IMR-90 (cell line): Measurements from ENCODE around the gene DCST2. TPM values are rescaled to one million over a fixed set of nuclear protein-coding genes. Genes with fewer than 3 reads are reported as not detected.

Experiments used
- ATAC-seq: fragments of 200-7000 bp; cut with Tn5 transposase; 2 replicates; pipeline ENCODE4 v1.9.1; 2020; ENCODE audit warnings: low read depth, mild to moderate bottlenecking, moderate library complexity
- BruUV-seq: library from RNA; stranded (reverse); fragments of 400-500 nt; replicated peaks from 2 replicates; lab custom pipeline; 2021; lab: Mats Ljungman, UMichigan
- CTCF ChIA-PET: fragments of 300-600 bp; formaldehyde crosslinking; extraction: SDS; loops from one replicate; lab custom pipeline; 2021; ENCODE audit warnings: antibody characterized with exemption; lab: Yijun Ruan, JAX
- POLR2A ChIA-PET: fragments of 300-600 bp; sonication (Branson Sonifier 250); formaldehyde crosslinking; loops from one replicate; lab custom pipeline; 2022; ENCODE audit warnings: antibody characterized with exemption; ENCODE audit not compliant: unreplicated experiment; lab: Charles Lee
- DNase-seq: peaks from one replicate; pipeline ENCODE4 v3.0.0; 2013
- H2AFZ ChIP-seq: replicated peaks from 2 replicates; pipeline ENCODE3; 2013; ENCODE audit warnings: low read length, mild to moderate bottlenecking; ENCODE audit not compliant: poor library complexity
- H2AK5ac ChIP-seq: 2 replicates; pipeline ENCODE4 v1.6.1; 2013; ENCODE audit warnings: low read depth, low read length, inconsistent platforms
- H2AK9ac ChIP-seq: replicated peaks from 2 replicates; pipeline ENCODE3; 2013; ENCODE audit warnings: mild to moderate bottlenecking, low read depth, low read length, moderate library complexity; ENCODE audit not compliant: poor library complexity
- H2BK120ac ChIP-seq: 2 replicates; pipeline ENCODE4 v1.6.1; 2013; ENCODE audit warnings: low read depth, low read length, inconsistent platforms
- H2BK15ac ChIP-seq: 3 replicates; pipeline ENCODE4 v1.6.1; 2013; ENCODE audit warnings: low read depth, low read length, inconsistent platforms
- H2BK20ac ChIP-seq: 2 replicates; pipeline ENCODE4 v1.6.1; 2013; ENCODE audit warnings: low read depth, mild to moderate bottlenecking, inconsistent platforms, low read length, moderate library complexity
- H2BK5ac ChIP-seq: 2 replicates; pipeline ENCODE4 v1.6.1; 2013; ENCODE audit warnings: mild to moderate bottlenecking, low read depth, low read length, inconsistent platforms; ENCODE audit not compliant: poor library complexity, severe bottlenecking
- H3K14ac ChIP-seq: replicated peaks from 2 replicates; pipeline ENCODE4 v1.6.1; 2013; ENCODE audit warnings: low read depth, low read length, inconsistent platforms
- H3K18ac ChIP-seq: 2 replicates; pipeline ENCODE4 v1.6.1; 2013; ENCODE audit warnings: low read depth, low read length, control low read depth
- H3K23ac ChIP-seq: 2 replicates; pipeline ENCODE4 v1.6.1; 2013; ENCODE audit warnings: low read depth, low read length, inconsistent platforms
- H3K27ac ChIP-seq: 2 replicates; pipeline ENCODE4 v1.5.1; 2013; ENCODE audit warnings: mild to moderate bottlenecking, control low read depth, low read length; ENCODE audit not compliant: insufficient read depth
- H3K27me3 ChIP-seq: 2 replicates; pipeline ENCODE4 v1.6.1; 2013; ENCODE audit warnings: low read length; ENCODE audit not compliant: control insufficient read depth, insufficient read depth
- H3K36me3 ChIP-seq: 2 replicates; pipeline ENCODE4 v1.6.1; 2013; ENCODE audit warnings: low read length, mixed read lengths; ENCODE audit not compliant: control insufficient read depth, insufficient read depth
- H3K4ac ChIP-seq: 2 replicates; pipeline ENCODE4 v1.6.1; 2013; ENCODE audit warnings: low read depth, low read length, inconsistent platforms
- H3K4me1 ChIP-seq: 2 replicates; pipeline ENCODE4 v1.6.1; 2013; ENCODE audit warnings: low read length, mixed read lengths; ENCODE audit not compliant: control insufficient read depth, insufficient read depth
- H3K4me2 ChIP-seq: 2 replicates; pipeline ENCODE4 v1.6.1; 2013; ENCODE audit warnings: low read depth, mild to moderate bottlenecking, control low read depth, low read length, moderate library complexity
- H3K4me3 ChIP-seq: 2 replicates; pipeline ENCODE4 v1.5.1; 2013; ENCODE audit warnings: low read depth, mild to moderate bottlenecking, control low read depth, low read length, moderate library complexity; ENCODE audit not compliant: insufficient read depth
- H3K56ac ChIP-seq: 2 replicates; pipeline ENCODE4 v1.6.1; 2013; ENCODE audit warnings: low read length, inconsistent platforms; ENCODE audit not compliant: insufficient read depth; ENCODE audit errors: extremely low read depth
- H3K79me1 ChIP-seq, 2 experiments: 2 replicates each; pipeline ENCODE4 v1.6.1; 2013; ENCODE audit warnings: low read length in 2 of 2, inconsistent platforms in 1 of 2, low read depth in 1 of 2
- H3K9ac ChIP-seq: 2 replicates; pipeline ENCODE4 v1.6.1; 2013; ENCODE audit warnings: low read depth, low read length, control low read depth
- H3K9me1 ChIP-seq: 2 replicates; pipeline ENCODE4 v1.6.1; 2013; ENCODE audit warnings: low read length, inconsistent platforms; ENCODE audit not compliant: insufficient read depth
- H3K9me3 ChIP-seq: 2 replicates; pipeline ENCODE4 v1.6.1; 2013; ENCODE audit warnings: low read length; ENCODE audit not compliant: control insufficient read depth, insufficient read depth
- H4K20me1 ChIP-seq: 2 replicates; pipeline ENCODE4 v1.6.1; 2013; ENCODE audit warnings: low read length, inconsistent platforms; ENCODE audit not compliant: insufficient read depth
- H4K5ac ChIP-seq: 2 replicates; pipeline ENCODE4 v1.6.1; 2013; ENCODE audit warnings: mild to moderate bottlenecking, low read depth, low read length, control low read depth
- H4K8ac ChIP-seq, 2 experiments: 2 replicates each; pipeline ENCODE4 v1.6.1; 2013; ENCODE audit warnings: low read depth in 2 of 2, low read length in 2 of 2, control low read depth in 1 of 2, inconsistent platforms in 1 of 2
- H4K91ac ChIP-seq: 2 replicates; pipeline ENCODE4 v1.6.1; 2013; ENCODE audit warnings: low read depth, low read length, inconsistent platforms; ENCODE audit not compliant: insufficient read depth
- BHLHE40 ChIP-seq: fragments of 150-350 bp; IDR thresholded peaks from 2 replicates; pipeline ENCODE4 v1.6.1; 2016; ENCODE audit warnings: mild to moderate bottlenecking, low read depth, low read length
- CHD1 ChIP-seq: IDR thresholded peaks from 2 replicates; pipeline ENCODE4 v1.6.1; 2012; ENCODE audit warnings: low read depth, low read length, improper control_type of control experiment
- FOS ChIP-seq: fragments of 150-350 bp; IDR thresholded peaks from 2 replicates; pipeline ENCODE4 v1.6.1; 2016; ENCODE audit warnings: low read depth, low read length
- MAZ ChIP-seq: IDR thresholded peaks from 2 replicates; pipeline ENCODE4 v1.6.1; 2012; ENCODE audit warnings: low read depth, mild to moderate bottlenecking, low read length, improper control_type of control experiment, moderate library complexity, borderline replicate concordance
- NFE2L2 ChIP-seq: fragments of 150-350 bp; IDR thresholded peaks from 2 replicates; pipeline ENCODE4 v1.6.1; 2016; ENCODE audit warnings: low read depth, mild to moderate bottlenecking, low read length
- POLR2A ChIP-seq: IDR thresholded peaks from 2 replicates; pipeline ENCODE4 v1.6.1; 2012; ENCODE audit warnings: mild to moderate bottlenecking, low read depth, low read length
- RAD21 ChIP-seq: IDR thresholded peaks from 2 replicates; pipeline ENCODE4 v1.6.1; 2012; ENCODE audit warnings: low read length, improper control_type of control experiment
- WGBS, 2 experiments: methylation state at CpG; one replicate each; pipeline versions ENCODE4 v1.1.5 to v1.1.7; 2013; ENCODE audit warnings: missing lambda C conversion rate in 2 of 2; ENCODE audit not compliant: insufficient read length in 1 of 2; ENCODE audit errors: extremely low coverage in 2 of 2; 5-methylcytosine and 5-hydroxymethylcytosine counted together
- dilution Hi-C: fragments of 300-500 bp; cut with HindIII; formaldehyde crosslinking; loops from one replicate; pipeline ENCODE4 v1.14.3; 2018; ENCODE audit warnings: low sequenced_read_pairs; ENCODE audit not compliant: unreplicated experiment
- in situ Hi-C: fragments of 300-500 bp; cut with MboI; formaldehyde crosslinking; loops from 3 replicates; pipeline ENCODE4 v1.14.3; 2019; ENCODE audit warnings: low sequenced_read_pairs, inconsistent platforms, mixed read lengths
- intact Hi-C: fragments of 100-400 bp; cut with micrococcal nuclease; formaldehyde crosslinking; loops from 2 replicates; pipeline ENCODE4 v1.10.0; 2022
- polyA plus RNA-seq, 3 experiments: library from polyadenylated mRNA; depleted of rRNA; stranded (reverse); fragments of >200 nt; gene quantifications; 2 replicates each; pipeline ENCODE4 v1.2.3, GENCODE V29; 2012; ENCODE audit warnings: low replicate concordance in 1 of 3
- total RNA-seq: library from RNA; depleted of rRNA; stranded (reverse); fragments of >200 nt; gene quantifications from 2 replicates; pipeline ENCODE4 v1.2.3, GENCODE V29; 2012
- TF ChIP-seq, protein P1 (sequence below): conservative IDR thresholded peaks from 2 replicates; pipeline ENCODE4 v1.5.1; 2012; ENCODE audit warnings: mild to moderate bottlenecking, low read depth, low read length, improper control_type of control experiment
- TF ChIP-seq, protein P2 (sequence below): fragments of 150-350 bp; IDR thresholded peaks from 2 replicates; pipeline ENCODE4 v1.6.1; 2016; ENCODE audit warnings: low read depth, mild to moderate bottlenecking, low read length, moderate library complexity, borderline replicate concordance

Gene DCST2
- total and polyA plus RNA-seq, 2 of the 4 experiments (the other 2 are of a cell fraction): 0.14 TPM; not detected in 1

DNA sequence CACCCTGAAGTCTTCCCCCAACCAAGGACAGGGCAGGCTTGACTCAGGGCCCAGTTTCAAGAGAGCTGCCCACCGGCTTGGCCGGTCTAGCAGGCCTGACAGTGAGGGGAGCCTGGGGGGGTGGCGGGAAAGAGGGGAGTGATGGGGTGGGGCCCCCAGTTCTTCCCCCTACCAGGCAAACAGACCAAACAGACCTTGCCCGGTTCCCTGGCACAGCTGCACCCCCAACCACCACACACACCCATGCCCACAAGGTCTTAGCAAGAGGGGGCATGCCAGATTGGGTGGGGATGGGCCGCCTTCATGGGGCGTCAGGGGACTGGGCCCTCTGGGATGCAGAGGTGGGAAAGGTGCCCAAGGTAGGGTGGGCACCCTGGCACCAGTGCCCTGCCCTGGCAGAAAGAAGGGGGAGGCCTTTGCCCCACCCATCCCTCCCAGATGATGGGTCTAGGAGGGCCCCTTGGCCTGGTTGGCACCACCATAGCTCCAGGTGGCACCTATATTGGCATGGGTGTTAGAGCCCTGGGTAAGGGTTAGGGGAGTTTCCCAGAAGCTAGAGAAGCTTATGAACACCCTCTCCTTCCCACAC lies 22.1 kb downstream of the DCST2 start:
- ATAC-seq: no peak
- H3K27ac ChIP-seq: no peak overlapping the region
- H3K23ac ChIP-seq: no peak overlapping the region
- no peak overlapping the region for H3K56ac ChIP-seq
- no peak overlapping the region for H2BK20ac ChIP-seq
- no peak for TF ChIP-seq CHD1
- no peak for TF ChIP-seq POLR2A
- TF ChIP-seq, protein P1, sequence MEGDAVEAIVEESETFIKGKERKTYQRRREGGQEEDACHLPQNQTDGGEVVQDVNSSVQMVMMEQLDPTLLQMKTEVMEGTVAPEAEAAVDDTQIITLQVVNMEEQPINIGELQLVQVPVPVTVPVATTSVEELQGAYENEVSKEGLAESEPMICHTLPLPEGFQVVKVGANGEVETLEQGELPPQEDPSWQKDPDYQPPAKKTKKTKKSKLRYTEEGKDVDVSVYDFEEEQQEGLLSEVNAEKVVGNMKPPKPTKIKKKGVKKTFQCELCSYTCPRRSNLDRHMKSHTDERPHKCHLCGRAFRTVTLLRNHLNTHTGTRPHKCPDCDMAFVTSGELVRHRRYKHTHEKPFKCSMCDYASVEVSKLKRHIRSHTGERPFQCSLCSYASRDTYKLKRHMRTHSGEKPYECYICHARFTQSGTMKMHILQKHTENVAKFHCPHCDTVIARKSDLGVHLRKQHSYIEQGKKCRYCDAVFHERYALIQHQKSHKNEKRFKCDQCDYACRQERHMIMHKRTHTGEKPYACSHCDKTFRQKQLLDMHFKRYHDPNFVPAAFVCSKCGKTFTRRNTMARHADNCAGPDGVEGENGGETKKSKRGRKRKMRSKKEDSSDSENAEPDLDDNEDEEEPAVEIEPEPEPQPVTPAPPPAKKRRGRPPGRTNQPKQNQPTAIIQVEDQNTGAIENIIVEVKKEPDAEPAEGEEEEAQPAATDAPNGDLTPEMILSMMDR: no peak
- no peak for TF ChIP-seq BHLHE40
- no peak for TF ChIP-seq FOS
- TF ChIP-seq NFE2L2: no peak
- no peak for TF ChIP-seq RAD21
- no peak for TF ChIP-seq MAZ
- TF ChIP-seq, protein P2, sequence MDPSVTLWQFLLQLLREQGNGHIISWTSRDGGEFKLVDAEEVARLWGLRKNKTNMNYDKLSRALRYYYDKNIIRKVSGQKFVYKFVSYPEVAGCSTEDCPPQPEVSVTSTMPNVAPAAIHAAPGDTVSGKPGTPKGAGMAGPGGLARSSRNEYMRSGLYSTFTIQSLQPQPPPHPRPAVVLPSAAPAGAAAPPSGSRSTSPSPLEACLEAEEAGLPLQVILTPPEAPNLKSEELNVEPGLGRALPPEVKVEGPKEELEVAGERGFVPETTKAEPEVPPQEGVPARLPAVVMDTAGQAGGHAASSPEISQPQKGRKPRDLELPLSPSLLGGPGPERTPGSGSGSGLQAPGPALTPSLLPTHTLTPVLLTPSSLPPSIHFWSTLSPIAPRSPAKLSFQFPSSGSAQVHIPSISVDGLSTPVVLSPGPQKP: no peak
- H4K20me1 ChIP-seq: peaks cover 19% of the 10 kb centered on the region
- CTCF ChIA-PET: no interaction called here
- no peaks in the 10 kb centered on the region for H3K9me3 ChIP-seq
- peaks cover 3% of the 10 kb centered on the region; the same call in 1 of the 2 replicates for H3K4me1 ChIP-seq
- peak overlapping the region; percentile 46; the same call in 1 of the 2 replicates for H2AK5ac ChIP-seq
- dilution Hi-C loops (no loop called here), intact Hi-C loops (no loop called here), in situ Hi-C loops (no loop called here)
- H3K79me1 ChIP-seq: peaks cover 0 to 33% of the 10 kb centered on the region in 2 experiments; a peak in 2 of 4 replicates
- no peak overlapping the region for H3K14ac ChIP-seq
- no peak overlapping the region for H2AFZ ChIP-seq
- H3K4me2 ChIP-seq: no peak overlapping the region
- H2AK9ac ChIP-seq: no peak overlapping the region
- no peak overlapping the region for H4K8ac ChIP-seq
- no peak overlapping the region for H4K5ac ChIP-seq
- DNase-seq: no peak
- no peak overlapping the region for H3K9ac ChIP-seq
- BruUV-seq: no TSS peak
- no peak overlapping the region for H2BK15ac ChIP-seq
- H3K4ac ChIP-seq: no peak overlapping the region
- no CpG with 5 or more reads among the region's 6 CpGs for WGBS, 2 experiments
- H3K36me3 ChIP-seq: peaks cover 22% of the 10 kb centered on the region
- no peaks in the 10 kb centered on the region; the same call in 1 of the 2 replicates for H3K9me1 ChIP-seq
- POLR2A ChIA-PET: no interaction called here
- no peak overlapping the region for H4K91ac ChIP-seq
- no peak overlapping the region for H3K18ac ChIP-seq
- no peak overlapping the region for H2BK120ac ChIP-seq
- no peak overlapping the region for H3K4me3 ChIP-seq
- no peaks in the 10 kb centered on the region for H3K27me3 ChIP-seq
- H2BK5ac ChIP-seq: no peak overlapping the region
